ENCODE data around the gene VPS13C. TPM values are rescaled to one million over a fixed set of nuclear protein-coding genes. Genes with fewer than 3 reads are reported as not detected.

The VPS13C gene
- total RNA-seq, 1 donor from 2014 or later = 33.6 TPM

DNA sequence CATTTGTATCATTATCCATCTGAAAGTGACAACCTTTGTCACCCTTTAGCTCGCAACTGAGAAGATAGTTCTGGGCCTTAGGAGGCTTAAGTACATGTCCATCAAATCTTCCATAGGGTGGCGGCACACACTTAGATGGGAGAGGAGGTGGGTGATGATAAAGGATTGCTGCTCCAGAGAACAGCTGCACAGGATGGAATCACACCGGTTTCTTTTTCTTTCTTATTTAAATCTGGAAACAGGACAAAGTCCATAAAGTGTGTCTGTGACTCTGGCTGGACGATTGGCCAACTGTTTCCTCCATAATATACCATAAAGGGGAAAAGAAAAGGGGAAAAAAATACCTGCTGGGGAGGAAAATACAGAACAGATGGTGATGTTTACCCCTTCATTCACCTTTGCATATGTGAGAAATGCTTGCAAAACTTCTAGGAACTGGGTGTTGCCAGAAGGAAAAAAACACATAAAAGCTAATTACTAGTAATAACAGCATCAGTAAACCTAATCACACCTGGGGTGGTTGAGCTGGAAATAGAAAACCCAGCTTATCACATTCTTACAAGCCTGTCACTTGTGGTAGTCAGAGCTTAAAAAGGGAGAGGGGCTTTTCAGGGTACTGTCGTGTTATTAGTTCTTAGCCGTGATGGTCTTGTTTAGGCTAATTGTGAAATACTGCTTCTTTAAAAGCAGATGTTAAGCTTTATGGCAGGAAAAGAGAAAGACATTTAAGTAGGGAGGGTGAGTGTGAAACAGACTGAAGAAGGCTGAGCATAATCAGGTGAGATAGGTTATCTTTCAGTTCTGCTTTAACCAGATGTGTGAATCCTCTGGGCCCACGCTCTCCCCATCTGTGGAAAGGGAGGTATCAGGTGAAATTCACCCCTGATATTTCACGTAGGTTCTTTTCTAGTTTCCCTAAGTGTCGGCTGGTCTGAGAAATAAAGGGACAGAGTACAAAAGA, 23.2 kb upstream of the VPS13C start:
- Histone ChIP-seq H3K9me3 (no peaks in the 10 kb centered on the region), H3K4me3 (no peak overlapping the region), H3K4me1 (no peaks in the 10 kb centered on the region), H3K36me3 (no peaks in the 10 kb centered on the region), H3K27ac (no peak overlapping the region), H3K27me3 (no peaks in the 10 kb centered on the region)
- TF ChIP-seq, protein P1, sequence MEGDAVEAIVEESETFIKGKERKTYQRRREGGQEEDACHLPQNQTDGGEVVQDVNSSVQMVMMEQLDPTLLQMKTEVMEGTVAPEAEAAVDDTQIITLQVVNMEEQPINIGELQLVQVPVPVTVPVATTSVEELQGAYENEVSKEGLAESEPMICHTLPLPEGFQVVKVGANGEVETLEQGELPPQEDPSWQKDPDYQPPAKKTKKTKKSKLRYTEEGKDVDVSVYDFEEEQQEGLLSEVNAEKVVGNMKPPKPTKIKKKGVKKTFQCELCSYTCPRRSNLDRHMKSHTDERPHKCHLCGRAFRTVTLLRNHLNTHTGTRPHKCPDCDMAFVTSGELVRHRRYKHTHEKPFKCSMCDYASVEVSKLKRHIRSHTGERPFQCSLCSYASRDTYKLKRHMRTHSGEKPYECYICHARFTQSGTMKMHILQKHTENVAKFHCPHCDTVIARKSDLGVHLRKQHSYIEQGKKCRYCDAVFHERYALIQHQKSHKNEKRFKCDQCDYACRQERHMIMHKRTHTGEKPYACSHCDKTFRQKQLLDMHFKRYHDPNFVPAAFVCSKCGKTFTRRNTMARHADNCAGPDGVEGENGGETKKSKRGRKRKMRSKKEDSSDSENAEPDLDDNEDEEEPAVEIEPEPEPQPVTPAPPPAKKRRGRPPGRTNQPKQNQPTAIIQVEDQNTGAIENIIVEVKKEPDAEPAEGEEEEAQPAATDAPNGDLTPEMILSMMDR (IDR thresholded peaks at IDR 0.05) = no peak
- intact Hi-C loops (cut with DNase I) = no loop called here
- DNase-seq (ENCODE audit: low spot score in 2 of 2) = no peak

DNA sequence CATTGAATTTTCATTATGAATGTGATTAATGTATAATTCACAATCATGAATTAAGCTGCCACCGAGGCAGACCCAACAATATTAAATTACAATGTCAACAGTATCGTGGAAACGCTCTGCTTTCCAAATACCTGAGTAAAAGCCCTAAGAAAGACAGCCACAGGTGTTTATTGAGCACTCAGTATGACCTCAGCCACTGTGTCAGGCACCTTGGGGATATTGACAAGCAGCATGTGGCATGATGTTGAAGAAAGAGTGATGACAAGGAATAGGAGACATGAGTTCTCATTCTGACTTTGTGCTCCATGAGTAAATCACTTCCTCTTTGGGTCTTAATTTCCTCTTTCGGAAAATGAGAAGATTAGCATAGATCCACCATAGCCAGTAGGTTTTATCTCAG, 19.3 kb upstream of the VPS13C start:
- TF ChIP-seq, protein P1 (IDR thresholded peaks at IDR 0.05) = no peak
- no peaks in the 10 kb centered on the region for H3K9me3 ChIP-seq
- H3K27me3 ChIP-seq = no peaks in the 10 kb centered on the region
- no peak for DNase-seq (ENCODE audit: low spot score in 2 of 2)
- intact Hi-C loops (cut with DNase I) = no loop called here
- no peaks in the 10 kb centered on the region for H3K36me3 ChIP-seq
- no peak overlapping the region for H3K27ac ChIP-seq
- no peaks in the 10 kb centered on the region for H3K4me1 ChIP-seq
- H3K4me3 ChIP-seq = no peak overlapping the region

DNA sequence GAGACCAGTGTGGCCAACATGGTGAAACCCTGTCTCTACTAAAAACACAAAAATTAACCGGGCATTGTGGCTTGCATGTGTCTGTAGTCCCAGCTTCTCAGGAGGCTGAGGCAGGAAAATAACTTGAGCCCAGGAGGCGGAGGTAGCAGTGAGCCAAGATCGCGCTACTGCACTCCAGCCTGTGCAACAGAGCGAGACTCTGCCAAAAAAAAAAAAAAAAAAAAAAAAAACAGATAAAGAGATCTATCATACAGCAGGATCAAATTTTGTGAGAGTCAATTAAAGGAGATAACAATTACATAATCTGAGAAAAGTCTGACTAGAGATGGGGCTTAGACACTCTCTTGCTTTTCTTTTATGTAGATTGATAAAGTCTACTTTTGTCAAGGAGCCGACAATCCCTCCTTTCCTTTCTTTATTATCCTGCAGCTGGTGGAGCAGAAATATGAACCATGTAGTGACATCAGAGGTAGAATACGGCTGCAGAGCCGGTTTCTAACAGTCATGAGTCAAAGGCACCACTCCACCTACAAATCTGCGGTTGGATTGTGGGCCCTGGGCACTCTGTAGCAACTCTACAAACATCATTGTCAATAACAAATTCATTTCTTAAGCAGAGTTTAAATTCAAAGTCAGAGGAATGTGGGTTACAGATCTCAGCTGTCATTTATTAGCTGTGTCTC, 15.5 kb upstream of the VPS13C start:
- intact Hi-C loops (cut with DNase I) = no loop called here
- no peaks in the 10 kb centered on the region for H3K36me3 ChIP-seq
- H3K4me3 ChIP-seq = no peak overlapping the region
- TF ChIP-seq, protein P1 (IDR thresholded peaks at IDR 0.05) = no peak
- DNase-seq (ENCODE audit: low spot score in 2 of 2) = no peak
- no peaks in the 10 kb centered on the region for H3K4me1 ChIP-seq
- H3K27me3 ChIP-seq = no peaks in the 10 kb centered on the region
- H3K27ac ChIP-seq = no peak overlapping the region
- no peaks in the 10 kb centered on the region for H3K9me3 ChIP-seq

DNA sequence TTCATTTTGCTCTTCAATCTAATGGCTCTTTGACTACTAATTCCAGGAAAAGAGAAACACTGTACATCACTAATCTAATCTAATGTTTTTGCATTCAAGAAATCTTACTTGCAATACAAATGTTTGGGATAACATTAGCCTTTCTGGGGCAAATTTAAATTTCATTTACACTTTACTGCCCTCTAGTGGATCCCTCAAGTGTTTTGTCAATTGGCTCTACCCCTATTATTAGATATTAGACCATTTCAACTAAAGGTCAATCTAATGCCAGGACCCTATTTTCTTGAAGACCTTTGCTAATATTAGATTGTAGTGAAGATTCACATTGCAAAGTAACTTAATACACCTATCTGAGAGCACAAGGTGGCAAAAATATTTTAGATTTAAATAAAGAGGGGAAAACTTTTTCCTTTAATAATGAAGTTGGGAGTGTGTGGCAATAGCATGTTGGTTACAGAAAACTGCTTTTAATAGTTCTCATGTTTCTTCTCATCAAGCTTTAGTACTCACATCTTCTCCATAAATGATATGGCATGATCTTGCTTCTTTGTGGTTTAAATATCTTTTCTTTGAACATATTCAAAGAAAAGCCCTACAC, 11.6 kb upstream of the VPS13C start:
- intact Hi-C loops (cut with DNase I) = no loop called here
- Histone ChIP-seq H3K27ac (no peak overlapping the region), H3K4me3 (no peak overlapping the region), H3K4me1 (peaks cover 4 to 5% of the 10 kb centered on the region in 2 donors), H3K36me3 (no peaks in the 10 kb centered on the region), H3K27me3 (no peaks in the 10 kb centered on the region), H3K9me3 (no peaks in the 10 kb centered on the region)
- DNase-seq (ENCODE audit: low spot score in 2 of 2) = no peak
- TF ChIP-seq, protein P1 (IDR thresholded peaks at IDR 0.05) = peak; percentile 37 to 69 (median 59)

DNA sequence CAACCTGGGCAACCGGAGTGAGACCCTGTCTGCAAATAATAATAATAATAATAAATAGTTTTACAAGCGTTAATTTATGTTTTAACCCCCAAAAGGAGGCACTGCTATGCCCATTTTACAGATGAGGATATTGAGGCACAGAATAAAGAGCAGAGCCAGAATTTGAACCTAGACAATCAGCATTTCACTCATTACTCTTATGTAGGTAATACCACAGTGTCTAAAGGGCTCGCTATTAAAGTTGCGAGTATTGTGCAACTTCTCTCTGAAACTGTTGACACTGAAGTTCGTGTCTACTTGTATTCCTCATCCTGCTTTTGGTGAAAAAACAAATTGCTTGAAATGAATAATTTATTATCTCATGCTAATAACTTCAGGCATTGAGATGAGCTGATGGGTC, 9.3 kb upstream of the VPS13C start:
- intact Hi-C loops (cut with DNase I) = no loop called here
- TF ChIP-seq, protein P1 (IDR thresholded peaks at IDR 0.05) = no peak
- peaks cover 4 to 7% of the 10 kb centered on the region in 2 donors for H3K4me1 ChIP-seq
- H3K4me3 ChIP-seq = no peak overlapping the region
- H3K36me3 ChIP-seq = no peaks in the 10 kb centered on the region
- no peak overlapping the region for H3K27ac ChIP-seq
- no peaks in the 10 kb centered on the region for H3K27me3 ChIP-seq
- no peak for DNase-seq (ENCODE audit: low spot score in 2 of 2)
- no peaks in the 10 kb centered on the region for H3K9me3 ChIP-seq

Data from ascending aorta (tissue), 2 donors.